ENCODE measurements around the gene PIP5K1C. TPM values are rescaled to one million over a fixed set of nuclear protein-coding genes. Genes with fewer than 3 reads are reported as not detected.

The PIP5K1C gene
- polyA plus RNA-seq, 4 donors = 18.3 to 37.0 (median 28.8) TPM

DNA sequence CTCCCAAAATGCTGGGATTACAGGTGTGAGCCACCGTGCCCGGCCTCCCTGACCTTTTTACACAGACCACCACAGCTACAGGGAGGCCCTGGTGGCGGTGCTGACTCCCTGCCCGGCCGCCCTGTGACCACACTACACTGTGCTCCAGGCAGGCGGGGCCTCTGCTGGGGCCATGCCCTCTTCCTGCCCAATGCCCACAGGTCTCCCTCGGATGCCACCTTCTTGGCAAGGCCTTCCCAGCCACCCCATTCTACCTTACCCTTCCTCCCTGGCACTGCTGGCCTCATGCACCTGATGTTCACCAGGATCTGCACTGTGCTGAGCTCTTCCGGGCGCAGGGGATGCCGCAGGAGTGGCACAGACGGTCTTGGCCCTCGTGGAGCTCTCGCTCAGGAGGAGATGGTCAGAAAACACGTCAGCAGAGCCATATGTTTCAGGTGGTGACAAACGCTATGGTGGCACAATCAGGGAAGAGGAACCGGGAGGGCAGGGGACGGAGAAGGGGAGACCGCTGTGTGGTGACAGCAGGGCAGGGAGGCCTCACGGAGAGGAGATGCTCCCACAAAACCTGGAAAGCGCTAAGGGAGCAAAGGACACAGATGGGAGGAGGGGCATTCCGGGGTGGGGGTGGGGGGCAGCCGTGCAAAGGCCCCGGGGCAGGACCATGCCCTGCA lies 4.1 kb downstream of the PIP5K1C start:
- DNase-seq (ENCODE audit: low read depth in 4 of 4, low spot score in 2 of 4) = no peak

DNA sequence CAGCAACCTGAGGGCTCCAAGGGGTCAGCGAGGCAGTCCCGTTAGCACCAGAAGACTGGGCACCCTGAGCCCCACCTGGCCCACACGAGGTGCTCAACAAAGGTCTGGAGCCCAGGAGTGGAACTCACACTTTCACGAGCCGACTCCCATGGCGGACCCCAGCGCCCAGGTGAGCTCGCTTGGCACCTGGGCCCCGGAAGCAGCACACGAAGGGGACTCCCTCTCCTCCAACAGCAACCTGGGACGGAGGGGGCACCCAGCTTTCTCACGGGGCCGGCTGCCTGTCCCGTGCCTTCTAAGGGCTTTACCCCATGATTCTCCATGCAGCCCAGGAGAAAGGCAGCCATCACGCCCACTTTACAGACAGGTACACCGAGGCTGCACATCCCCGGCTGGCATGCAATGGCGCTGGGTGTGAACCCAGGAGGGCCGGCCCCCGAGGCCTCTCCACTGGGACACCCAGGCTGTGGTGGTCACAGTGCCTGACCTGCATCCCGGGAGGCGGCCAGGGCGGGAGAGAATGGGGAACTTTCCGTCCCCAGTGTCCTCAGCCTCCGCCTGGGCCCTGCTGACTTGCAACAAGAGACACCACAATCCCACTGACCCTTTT lies 5.0 kb downstream of the PIP5K1C start:
- no peak for DNase-seq (ENCODE audit: low read depth in 4 of 4, low spot score in 2 of 4)

DNA sequence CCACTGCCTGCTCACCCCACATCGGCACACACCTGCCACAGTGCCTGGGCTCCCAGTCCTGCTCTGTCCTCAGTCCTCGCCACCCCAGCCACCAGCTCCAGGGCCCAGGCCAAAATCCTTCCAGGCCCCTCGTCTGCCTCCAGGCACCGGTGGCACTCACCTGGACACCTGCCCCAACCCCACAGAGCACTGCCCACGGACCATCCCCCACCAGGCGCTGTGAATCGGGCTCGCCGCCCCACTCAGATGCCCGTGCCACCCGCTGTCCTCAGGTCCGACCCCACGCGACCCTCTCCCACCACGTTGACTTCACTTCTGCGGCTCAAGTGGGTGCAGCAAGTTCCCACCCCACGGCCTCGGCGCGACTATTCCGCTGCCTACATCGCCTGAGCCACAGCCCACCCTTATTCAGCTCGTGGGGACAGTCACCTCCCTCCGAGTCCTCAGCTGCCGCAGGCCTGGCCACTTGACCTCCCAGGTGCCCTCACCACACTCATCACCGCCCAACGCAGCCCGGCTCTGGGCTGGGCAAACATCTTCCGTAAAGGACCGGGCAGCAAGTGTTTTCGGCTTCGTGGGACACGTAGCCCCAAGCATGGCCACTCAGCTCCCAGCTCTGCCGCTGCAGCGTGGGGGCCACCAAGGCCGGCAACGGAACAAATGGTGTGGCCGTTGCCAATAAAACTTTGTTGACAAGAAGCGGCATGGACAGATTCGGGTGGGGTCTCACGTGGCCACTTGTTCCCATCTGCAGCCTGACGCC lies 5.7 kb downstream of the PIP5K1C start:
- no peak for DNase-seq (ENCODE audit: low read depth in 4 of 4, low spot score in 2 of 4)

DNA sequence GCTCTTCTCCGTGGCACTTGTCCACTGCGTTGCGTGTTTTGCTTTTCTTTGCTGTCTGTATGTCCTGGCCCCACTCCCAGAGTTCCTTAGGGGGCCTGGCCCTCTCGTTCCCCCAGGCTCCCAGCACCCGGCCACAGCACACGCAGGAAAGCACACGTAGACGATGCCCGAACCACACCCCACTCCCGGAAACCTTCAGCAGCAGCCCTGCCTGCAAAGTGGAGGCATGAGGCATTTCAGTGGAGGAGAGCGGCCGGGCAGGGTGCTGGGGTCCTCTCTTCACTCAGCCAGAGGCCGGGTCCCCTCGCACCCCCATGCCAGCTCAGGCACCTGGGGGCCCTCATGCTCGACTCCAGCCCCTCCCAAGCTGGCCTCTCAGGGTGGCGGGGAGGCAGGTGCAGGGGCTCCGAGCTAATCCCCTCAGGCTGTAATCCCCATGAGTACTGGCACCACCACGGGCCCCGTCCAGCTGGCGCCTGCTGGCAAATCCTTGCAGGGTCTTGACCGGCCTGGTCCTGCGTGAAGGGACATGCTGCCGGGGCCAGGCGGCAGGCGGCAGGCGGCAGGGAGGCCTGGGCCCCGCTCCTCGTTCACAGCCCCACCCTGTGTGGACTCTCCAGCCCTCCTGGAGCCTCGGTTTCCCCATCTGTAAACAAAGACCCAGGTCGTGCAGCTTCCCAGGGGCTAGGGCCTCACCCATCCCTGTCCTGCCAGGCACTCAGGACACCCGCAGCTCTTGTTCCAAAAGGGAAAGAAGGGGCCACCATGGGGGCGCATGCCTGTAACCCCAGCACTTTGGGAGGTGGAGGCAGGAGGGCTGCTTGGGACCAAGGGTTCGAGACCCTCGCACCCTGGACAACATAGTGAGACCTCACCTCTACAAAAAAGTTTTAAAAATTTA lies 7.0 kb downstream of the PIP5K1C start:
- no peak for DNase-seq (ENCODE audit: low read depth in 4 of 4, low spot score in 2 of 4)

DNA sequence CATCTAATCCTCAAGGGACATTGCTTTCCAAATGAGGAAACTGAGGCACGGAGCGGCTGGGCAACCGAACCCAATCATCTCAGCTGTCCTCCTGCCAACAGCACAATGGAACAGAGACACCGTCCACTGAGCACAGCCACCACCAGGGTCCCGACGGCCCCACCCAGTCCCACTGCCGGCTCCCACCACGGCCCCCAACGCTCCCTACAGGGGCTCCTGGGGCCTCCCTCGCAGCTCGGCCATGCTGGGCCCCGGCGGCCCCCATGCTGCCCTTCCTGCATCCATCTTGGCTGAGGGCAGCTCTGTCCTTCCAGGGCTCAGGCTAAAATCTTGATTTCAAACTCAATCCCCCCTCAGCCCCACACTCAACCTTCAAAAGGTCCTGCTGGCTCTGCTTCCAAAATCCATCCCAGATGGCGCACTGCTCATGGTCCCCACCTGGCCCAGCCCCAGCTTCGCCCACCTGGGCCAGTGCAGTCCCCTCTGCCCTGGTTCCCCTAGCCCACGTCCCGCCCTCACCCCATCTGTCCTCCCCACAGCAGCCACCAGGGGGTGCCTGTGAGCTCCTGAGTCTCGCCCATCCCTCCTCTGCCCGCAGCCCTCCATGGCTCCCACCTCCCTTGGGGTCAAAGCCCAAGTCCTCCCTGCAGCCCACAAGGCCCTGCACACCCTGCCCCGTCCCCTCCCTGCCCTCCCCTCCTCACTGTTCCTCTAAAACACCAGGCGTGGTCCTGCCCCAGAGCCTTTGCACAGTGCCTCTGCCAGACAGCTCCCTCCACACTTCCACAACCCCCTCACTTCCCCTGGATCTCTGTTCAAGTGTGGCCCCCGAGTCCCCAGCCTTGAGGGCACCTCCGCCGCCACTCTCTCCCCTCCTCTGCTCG lies 7.9 kb downstream of the PIP5K1C start:
- DNase-seq (ENCODE audit: low read depth in 4 of 4, low spot score in 2 of 4) = no peak

DNA sequence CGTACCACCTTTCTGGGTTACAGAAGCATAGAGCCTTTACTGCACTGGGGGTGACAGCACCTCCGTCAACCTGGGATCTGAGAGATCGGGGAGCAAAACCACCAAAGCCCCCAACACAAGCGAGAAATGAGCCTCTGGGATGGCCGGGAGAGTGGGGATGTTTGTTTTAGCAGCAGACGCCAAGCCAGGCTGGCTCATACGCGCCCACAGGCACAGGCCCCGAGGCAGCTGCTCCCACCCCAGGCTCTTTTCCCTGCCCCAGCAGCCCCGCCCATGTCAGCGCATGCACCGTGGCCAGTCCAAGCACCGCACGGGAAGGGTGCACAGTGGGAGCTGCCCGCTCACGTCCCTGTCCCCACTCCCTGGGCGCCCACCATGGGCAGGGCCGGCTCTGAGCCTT lies 8.5 kb downstream of the PIP5K1C start:
- no peak for DNase-seq (ENCODE audit: low read depth in 4 of 4, low spot score in 2 of 4)

DNA sequence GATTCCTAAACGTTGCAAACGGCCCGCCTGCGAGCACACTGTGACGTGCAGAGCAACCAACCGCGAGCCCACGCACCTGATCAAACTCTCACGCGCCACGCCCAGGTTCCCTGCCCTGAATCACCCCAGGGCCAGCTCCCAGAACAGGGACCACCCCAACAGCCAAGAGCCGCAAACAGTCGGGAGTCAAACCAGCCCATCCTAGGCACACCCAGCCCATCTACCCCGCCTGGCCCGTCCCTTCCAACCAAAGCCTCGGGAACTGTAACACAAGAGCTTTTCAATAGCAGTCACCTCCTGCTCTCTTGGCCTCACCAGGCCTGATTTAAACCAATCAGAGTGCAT lies 8.9 kb downstream of the PIP5K1C start:
- no peak for DNase-seq (ENCODE audit: low read depth in 4 of 4, low spot score in 2 of 4)

DNA sequence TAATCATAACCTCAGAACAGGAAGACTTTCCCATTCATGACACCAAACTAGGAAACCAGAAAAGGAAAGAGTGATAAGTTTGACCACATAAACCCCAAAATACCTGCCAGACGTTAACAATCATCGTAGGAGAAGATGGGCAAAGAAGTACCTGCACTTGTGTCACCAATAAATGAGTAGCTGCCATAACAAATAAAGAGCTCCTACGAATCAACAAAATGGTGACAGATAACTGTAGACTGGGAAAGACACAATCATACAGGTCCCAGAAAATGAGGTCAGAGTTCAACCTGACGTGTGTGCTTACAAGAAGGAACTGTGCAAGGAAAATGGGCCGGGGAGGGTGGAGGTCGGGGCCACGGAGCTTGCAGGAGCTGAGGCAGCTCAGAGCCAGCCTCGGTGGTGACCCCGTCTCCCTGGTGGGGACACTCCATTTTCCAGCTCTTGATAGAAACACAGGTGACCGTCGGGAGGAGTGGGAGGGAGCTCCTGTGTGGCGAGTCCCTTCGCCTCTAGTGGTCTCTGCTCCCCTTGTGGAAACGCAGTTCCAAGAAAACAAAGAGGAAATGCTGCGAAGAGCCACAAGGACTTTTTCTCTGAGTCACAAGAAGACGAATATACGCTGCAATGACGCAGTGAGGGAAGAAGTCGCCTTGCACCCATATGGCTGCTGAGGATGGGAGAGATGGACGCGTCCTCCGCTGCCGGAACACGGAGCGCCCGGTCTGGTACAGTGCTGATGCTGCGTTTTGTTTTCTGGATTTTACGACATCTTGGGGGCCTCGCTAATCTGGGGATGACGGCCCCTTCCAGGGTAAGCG lies 9.5 kb downstream of the PIP5K1C start:
- no peak for DNase-seq (ENCODE audit: low read depth in 4 of 4, low spot score in 2 of 4)

DNA sequence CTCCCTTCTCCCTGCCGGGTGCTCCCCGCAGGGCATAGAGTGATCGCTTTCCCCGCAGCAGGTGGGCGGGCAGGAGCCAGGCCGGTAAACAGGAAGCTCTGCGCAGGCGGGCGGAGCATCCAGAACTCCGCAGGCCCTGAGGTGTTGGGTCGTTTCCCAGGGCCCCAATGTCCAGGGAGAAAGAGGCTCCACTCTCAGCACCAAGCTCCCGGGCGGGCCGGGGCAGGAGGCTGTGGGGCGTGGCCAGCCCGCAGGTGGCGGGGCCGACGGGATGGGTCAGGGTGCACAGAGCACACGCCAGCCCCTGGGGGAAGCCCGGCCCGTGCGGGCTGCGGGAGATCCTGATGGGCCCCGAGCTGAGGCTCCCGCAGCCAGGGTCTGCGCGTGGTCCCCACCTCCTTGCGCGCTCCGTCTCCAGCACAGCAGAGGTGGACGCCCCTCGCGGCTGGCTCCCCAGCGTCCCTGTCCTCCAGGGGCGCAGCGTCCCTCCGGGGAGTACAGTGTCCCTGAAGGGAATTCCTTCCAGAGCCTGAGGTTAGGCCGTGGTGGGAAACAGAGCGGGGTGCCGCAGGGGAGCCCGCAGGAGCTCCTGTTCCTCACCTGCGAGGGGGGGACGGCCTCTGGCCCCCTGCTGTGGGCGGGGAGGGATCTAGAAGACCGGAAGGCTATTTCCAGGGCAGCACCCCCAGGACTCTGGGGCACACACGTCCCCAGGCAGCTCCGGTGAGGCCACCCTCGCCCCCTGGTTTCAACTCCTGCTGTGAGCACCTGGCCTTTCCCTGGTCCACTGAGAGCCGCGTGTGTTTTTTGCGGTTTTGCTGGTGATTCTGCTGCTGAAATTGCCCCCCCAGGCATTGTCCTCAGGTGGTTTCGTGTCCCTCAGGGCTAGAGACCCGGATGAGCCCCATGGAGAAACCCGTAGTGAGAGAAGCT lies 12.2 kb downstream of the PIP5K1C start:
- DNase-seq (ENCODE audit: low read depth in 4 of 4, low spot score in 2 of 4) = no peak

DNA sequence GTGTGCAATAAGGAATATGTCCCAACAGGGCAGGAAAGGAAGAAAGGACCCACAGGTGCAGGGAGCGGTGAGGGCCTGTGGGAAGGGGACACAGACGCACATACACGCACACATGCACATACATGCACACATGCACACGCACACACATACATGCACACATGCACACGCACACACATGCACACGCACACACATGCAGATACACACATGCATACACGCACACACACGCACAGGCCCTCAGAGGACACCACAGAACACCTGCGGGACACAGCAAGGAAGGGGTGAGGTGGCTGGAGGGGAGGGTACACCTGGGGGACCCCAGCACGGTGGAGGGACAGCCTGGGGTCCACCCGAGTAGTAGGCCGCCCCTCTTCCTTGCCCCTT lies 12.9 kb downstream of the PIP5K1C start:
- no peak for DNase-seq (ENCODE audit: low read depth in 4 of 4, low spot score in 2 of 4)

DNA sequence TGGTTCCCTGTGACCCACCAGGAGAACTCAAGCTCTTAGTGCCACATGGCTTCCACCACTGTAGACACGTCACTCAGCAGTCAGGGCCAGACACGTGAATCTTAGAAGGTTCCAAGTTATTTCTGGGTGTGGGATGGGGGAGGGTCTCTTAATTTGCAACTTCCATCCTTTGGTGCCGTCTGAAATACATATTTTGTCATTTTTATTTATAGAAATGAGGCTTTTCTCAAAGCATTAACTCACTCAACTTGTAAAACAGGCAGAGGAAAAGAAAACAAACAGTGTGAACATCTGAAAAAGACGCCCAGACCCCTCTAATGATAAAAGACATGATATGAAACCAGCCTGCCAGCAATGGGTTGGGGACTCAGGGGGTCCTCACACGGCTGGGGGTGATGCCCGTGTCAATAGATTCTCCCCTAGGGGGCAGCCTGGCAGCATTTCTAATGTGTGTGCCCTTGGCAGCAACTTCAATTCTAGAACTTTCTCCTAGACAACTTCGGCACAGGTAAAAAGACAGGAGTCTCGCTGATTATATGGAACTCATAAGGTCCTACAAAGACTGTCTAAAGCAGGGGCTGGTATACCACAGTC lies 15.4 kb downstream of the PIP5K1C start:
- DNase-seq (ENCODE audit: low read depth in 4 of 4, low spot score in 2 of 4) = no peak

DNA sequence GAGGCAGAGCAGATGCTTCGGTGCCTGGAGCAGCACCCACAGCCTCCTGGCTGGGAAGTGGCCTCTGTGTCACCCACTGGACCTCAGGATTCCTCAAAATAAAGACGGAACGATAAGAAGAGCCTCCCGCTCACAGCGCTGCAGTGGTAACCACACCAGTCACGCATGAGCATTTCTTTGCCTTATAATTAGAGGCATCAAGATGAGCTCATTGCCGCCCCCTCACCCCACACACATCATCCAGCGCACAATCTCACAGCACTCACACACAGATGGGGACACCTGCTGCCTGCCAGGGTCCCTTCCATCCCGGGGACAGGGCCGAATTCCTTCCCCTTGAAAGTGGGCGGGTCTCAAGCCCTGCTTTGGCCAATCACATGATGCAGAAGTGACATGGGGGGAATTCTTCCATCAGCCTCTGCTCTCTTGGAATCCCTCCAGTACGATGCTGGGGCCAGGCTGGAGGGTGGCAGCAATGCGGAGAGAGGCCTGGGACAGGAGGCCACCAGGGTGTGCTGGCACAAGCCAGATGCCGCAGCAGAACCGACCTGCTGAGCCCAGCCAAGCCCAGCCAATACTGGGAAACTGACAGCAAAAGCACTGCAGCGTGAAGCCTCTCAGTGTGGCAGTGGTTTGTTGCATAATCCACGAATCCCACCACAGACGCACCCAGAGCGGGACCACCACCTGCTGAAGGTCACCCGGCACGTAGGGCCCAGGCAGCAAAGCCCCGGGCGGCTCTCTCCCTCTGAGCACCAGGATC lies 16.0 kb downstream of the PIP5K1C start:
- no peak for DNase-seq (ENCODE audit: low read depth in 4 of 4, low spot score in 2 of 4)

DNA sequence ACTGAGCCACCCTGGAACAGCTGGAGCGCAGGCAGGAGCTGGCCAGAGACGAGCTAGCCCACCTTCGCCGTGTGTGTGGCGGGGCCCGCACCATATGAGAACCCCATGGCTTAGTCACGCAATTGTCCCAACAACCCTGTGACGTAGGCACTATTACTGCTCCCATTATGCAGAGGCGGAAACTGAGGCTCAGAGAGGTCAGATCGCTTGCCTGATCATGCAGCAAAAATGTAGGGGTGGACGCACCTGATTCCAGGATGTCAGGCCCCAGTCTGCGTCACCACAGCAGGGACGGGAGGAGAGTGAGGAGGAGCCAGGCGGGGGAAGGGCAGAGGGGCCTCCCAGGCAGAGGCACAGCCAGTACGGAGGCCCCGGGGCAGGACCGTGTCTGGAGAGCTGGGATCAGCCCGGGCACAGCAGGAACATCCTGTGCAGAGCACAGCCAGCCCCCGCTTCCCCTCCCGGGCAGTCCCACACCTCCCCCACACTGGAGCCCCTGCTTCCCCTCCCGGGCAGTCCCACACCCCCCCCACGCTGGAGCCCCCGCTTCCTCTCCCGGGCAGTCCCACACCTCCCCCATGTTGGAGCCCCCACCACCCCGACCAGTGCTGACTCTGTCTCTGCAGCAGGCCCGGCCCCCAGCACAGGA lies 16.7 kb downstream of the PIP5K1C start:
- no peak for DNase-seq (ENCODE audit: low read depth in 4 of 4, low spot score in 2 of 4)

DNA sequence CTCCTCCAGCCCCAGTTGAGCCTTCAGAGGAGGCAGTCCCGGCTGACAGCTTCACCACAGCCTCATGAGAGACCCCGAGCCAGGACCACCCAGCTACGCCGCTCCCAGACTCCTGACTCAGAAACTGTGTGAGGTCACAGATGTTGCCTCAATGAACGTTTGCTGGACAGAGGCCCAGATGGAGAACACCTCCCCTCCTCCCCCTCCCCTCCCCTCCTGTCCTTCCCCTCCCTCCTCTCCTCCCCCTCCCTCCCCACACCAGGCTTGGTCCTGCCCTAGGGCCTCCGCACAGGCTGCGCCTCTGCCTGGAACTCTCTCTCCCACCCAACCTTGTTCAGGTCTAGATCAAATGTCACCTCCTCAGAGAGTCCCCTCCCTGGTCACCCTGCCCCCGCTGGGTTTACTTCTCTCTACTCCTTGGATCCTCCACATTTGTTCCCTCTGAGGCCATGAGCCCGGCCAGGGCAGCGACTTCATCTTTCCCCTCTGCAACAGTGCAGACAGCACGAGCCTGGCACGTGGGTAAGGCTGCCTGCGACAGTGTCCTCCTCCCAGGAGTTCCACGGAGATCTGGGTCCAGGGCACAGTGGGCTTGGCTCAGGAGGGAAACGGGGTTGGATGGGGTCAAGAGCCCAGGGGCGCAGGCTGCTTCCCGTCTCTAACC lies 17.4 kb downstream of the PIP5K1C start:
- DNase-seq (ENCODE audit: low read depth in 4 of 4, low spot score in 2 of 4) = no peak

DNA sequence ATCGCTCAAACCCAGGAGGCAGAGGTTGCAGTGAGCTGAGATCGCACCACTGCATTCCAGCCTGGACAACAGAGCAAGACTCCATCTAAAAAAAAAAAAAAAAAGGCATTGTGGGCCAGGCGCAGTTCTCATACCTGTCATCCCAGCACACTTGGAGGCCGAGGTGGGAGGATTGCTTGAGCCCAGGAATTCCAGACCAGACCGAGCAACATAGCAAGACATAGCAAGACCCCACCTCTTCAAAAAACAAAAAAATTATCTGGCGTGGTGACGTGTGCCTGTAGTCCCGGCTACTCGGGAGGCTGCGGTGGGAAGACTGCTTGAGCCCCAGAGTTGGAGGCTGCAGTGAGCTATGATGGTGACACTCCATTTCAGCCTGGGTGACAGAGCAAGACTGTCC lies 18.0 kb downstream of the PIP5K1C start:
- DNase-seq (ENCODE audit: low read depth in 4 of 4, low spot score in 2 of 4) = no peak

DNA sequence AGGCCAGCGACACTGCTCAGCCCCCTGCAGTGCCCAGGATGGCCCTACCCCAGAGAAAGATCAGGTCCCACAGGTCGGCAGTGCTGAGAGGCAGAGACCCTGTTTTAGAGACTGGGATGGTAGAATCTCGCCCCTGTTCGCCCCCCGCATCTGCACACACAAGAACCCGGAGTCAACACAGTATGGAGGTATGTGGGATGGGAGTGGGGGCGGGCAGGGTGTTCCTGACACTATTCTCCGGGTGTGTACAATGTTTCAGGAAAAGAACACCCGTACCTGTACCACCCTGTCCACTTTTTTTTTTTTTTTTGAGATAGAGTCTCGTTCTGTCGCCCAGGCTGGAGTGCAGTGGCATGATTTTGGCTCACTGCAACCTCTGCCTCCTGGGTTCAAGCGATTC lies 19.3 kb downstream of the PIP5K1C start:
- no peak for DNase-seq (ENCODE audit: low read depth in 4 of 4, low spot score in 2 of 4)
